SH-SY5Y (cell line): ENCODE data around the gene FBXL16.

Source experiments
- GATA2 ChIP-seq: IDR thresholded peaks from 2 replicates; pipeline ENCODE4 v1.6.1; 2011; ENCODE audit warnings: mild to moderate bottlenecking, low read depth, low read length
- GATA3 ChIP-seq: IDR thresholded peaks from 2 replicates; pipeline ENCODE4 v1.6.1; 2011; ENCODE audit warnings: low read depth, mild to moderate bottlenecking, low read length, moderate library complexity

The FBXL16 gene

DNA sequence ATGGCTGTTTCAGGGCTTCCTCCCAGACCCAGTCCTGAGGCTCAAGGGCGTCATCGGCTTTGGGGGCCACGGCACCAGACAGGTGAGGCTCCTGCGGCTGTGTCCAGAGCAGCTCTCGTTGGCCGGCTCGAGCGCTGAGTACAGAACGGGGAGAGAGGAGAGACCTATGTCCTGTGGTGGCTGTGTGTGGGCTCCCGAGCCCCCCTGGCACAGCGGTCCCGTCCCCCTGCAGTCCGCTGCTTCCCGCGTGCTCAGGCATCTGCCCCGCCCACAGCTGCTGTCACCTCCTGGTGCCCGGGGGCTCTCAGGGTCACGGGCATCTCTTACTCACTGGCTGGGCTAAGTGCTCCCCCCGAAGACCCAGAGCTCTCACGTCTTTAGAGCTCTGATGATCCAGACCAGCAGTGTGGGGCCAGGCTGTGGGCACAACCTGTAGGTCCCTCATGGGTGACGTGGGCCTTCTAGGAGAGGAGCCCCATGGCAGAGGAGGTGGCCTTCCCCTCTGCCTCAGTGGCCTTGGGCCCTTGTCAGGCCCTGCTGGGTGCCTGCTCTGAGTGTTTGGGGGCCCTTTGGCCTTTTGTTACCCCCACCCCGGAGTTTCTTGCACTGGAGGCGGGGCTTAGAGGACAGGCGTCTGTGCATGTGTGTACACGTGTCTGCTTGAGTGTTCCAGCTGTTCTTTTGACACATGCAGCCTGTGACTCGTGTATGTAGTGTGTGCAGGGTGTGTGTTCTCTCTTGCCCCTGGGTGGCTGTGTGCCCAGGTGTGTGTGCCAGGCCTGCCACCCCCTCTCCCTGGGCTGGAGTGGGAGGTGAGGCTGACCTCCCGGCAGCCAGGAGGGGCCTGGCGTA is 52.9 kb downstream of the FBXL16 start:
- TF ChIP-seq GATA2, result no peak
- TF ChIP-seq GATA3, result no peak

DNA sequence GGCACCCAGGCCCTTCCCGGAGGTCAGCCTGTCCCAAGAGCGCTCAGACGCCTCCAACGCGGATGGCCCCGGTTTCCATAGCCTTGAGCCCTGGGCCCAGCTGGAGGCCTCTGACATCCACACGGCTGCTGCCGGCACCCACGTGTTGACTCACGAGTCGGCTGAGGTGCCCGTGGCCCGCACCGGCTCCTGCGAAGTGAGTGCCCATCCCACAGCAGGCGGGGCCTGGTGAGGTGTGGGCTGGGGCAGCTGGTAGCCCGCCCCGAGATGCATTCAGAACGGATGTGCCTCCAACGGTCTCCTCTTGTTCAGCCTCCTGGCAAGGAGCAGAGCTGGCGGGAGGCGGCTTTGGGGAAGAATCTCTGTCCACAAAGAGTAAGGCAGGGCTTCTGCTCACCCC is 53.8 kb downstream of the FBXL16 start:
- TF ChIP-seq GATA3 (no peak), GATA2 (no peak)

DNA sequence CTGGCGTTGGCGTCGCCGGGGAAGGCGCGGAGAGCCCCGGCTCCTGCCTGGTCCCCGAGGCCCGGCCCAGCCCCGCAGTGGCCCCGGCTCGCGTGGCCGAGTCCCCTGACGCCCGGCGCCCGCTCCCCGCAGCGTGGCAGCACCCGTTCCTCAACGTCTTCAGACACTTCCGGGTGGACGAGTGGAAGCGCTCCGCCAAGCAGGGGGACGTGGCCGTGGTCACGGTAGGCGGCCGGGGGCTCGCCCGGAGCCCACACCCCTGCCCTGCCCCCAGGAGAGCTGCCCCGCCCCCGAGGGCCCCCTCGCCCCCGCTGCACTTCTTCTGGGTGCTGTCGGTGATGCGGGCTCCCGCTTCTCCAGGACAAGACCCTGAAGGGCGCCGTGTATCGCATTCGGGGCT is 56.0 kb downstream of the FBXL16 start:
- TF ChIP-seq GATA3 (no peak), GATA2 (no peak)

DNA sequence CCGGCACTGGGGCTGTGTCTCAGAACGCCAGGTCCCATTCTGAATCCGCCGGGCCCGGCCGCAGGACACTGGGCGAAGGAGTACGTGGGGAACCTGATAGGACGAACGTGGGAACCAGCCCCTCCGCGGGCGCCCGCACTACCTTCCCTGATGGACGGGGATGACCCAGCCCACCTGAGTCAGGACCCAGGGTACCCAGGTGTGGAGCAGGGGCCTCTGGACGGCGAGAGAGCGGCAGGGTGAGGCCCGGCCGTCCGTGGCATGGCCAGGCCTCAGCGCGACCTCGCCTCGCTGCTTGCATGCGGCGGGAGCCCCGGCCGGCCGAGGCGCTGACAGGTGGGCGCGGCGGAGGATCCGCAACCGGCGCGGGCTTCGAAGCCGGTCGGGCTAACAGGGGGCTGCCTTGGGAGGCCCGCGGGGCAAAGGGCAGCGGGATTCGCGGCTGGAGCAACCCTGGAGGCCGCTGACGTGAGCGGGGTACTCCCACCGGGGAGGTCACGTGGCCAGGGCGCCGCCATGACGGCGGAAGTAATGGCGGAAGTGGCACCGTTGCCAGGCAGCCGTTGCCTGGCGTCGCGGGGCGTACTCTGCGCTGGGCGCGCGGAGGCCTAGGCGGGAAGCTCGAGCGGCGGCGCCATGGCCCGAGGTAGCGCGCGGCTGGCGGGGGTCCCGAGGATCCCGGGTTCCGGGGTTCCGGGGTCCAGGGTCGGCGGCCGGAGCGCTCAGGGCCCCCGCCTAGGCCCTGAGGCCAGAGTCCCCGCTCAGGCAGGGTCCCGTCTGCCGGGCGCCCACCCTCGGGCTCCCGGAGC is 56.6 kb downstream of the FBXL16 start, which contains the start of gene WDR90:
WDR90 (plus strand) TSS at position 585 of the 809 bp plus-strand sequence; CDS start at position 637, 52 bp downstream.
- TF ChIP-seq GATA2 (no peak), GATA3 (no peak)

DNA sequence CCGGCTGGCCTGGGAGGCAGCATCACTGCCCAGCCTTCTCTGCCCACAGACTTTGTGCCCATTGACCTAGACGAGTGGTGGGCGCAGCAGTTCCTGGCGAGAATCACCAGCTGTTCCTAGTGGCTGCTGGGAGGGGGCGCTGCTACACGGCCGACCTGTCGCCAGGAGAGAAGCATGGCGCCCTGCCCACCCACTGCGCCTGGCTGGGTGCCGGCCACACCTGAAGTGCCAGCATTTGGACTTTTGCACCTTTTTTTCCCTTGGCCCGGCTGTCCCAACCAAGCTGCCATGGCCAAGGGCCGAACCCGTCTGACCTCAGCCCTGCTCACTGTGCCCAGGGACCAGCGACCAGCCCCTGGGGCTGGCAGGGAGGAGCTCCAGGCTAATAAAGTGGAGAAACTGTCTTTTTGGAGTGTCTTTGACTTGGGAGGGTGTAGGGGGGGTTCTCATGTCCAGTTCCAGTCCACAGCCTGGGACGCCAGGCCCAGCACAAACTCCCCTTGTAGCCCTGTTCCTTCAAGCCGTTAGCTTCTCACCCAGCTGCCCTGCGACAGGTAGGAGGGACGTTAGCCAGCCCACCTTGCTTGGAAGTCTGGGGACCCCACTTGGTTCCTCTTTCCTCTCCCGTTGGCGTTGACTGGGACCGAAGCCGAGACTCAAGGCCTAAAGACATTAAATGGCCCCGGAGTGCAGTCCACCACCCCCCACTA is 57.4 kb downstream of the FBXL16 start:
- TF ChIP-seq GATA3 (no peak), GATA2 (no peak)

DNA sequence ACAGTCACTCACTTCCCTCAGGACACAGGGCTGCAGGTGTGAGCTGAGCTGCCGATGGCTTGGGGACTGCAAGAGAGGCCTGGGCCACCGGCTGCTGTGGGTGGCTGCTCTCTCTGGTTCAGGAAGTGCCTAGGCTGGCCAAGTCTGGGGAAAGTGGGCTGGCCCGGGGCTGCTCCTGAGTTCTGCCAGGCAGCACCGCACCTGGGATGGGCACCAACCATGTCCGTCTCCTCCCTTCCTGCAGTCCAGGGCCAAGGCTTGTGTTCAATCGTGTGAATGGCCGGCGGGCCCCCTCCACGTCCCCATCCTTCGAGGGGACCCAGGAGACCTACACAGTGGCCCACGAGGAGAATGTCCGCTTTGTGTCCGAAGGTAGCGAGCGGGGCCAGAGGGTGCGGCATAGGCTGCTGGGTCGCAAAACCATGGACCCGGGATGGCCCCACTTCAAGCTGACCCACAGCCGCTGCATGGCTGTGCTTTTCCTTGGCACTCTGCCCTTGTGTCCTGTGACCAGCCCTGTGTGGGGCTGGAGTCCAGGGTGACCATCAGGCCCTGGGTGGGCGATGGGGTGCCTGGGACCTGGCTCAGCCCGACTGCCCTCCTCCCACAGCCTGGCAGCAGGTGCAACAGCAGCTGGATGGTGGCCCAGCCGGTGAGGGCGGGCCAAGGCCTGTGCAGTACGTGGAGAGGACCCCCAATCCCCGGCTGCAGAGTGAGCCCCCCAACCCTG is 58.3 kb downstream of the FBXL16 start:
- TF ChIP-seq GATA2, result no peak
- TF ChIP-seq GATA3, result no peak

DNA sequence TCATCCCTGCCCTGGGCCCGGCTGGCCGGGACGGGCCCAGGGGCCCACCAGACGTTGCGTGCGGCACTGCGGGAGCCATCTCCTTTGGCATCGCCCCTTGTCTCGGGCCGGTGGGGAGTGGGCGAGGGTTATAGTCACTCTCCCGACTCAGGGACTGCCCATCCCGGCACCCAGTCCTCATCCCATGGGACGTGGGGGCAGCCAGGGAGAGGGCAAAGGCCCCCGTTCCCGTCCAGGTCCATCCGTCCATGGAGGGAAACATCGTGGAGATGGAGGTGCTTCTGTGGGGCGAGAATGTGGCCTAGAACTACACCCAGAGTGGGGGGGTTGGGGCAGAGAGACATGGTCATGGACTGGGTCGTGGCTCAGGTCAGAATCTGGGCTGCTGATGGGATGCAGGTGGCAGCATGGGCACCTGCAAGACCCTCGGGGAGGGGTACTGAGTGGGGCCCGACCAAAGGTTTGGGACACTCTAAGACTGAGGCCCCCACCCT is 58.9 kb downstream of the FBXL16 start:
- TF ChIP-seq GATA3, result no peak
- TF ChIP-seq GATA2, result no peak

DNA sequence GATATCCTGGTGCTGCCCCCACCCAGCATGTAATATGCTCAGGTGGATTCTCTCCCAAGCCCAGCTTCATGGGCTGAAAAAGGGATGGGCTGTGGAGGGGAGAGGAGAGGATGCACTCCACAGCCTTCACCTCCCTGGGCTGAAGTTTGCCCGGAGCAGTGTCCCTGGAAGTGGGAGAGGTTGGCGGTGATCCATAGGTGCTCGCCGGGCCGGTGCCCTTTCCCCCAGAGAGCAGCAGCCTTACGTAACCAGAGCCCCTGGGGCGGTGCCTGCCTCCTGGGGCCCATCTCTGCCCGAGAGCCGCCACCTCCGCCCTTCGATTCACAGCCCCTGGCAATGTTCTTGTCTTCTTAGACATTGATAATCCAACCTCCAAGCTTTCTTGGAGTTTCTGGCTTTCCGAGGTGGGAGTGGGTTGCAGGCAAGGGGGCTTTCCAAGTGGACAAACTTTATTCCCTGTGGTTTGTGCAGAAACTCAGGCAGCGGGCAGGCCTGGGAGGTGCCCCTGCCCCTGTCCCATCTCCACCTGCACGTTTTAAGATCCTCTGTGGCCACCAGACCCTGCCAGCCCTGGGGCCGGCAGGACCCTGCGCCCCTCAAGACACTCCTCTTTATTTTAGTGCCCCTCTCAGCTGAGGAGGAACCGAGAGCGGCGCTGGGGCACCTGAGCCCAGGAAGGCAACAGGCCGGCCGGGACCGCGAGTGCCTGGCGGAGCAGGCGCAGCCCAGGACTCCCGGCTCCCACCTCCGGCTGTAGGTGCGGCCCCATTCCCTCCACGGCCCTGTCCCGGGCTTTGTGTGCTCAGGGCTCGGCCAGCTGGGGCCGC is 59.5 kb downstream of the FBXL16 start:
- no peak for TF ChIP-seq GATA3
- no peak for TF ChIP-seq GATA2

DNA sequence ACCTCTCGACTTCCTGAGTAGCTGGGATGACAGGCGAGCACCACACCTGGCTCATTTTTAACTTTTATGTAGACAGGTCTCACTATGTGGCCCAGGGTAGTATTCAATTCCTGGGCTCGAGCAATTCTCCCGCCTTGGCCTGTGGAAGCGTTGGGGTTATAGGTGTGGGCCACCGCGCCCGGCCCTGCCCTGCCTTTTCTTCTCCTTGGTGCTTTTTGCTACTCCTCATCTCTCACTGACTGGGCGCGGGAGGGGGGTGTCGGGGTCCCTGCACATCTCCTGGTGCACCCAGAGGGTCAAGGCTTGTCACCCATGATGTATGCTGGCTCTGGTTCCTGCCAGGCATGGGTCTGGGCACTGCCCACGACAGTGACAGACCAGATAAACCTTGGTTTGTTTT is 61.0 kb downstream of the FBXL16 start:
- no peak for TF ChIP-seq GATA2

DNA sequence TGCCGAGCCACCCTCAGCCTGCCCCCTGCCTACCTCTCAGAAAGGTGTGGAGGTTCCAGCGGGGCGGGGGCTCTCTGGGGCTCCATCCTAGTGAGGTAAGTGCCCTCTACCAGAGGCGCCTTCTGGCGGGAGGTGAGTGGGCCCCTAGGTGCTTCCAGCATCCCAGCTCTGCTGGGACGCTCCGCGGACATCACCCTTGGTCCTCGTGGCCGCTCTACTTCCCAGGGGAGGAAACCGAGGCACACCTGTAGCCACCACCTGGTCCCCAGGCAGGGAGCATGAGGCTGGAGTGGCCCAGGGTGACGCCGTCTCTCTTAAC is 62.6 kb downstream of the FBXL16 start:
- no peak for TF ChIP-seq GATA2
- no peak for TF ChIP-seq GATA3
